ENCODE measurements around the gene EML6. TPM values are rescaled to one million over a fixed set of nuclear protein-coding genes. Genes with fewer than 3 reads are reported as not detected.

The EML6 gene
- total and polyA plus RNA-seq, 2 of the 8 experiments (the other 6 are each of a cell fraction or from before 2014, with no cell fraction given): 1.2 to 1.6 TPM

DNA sequence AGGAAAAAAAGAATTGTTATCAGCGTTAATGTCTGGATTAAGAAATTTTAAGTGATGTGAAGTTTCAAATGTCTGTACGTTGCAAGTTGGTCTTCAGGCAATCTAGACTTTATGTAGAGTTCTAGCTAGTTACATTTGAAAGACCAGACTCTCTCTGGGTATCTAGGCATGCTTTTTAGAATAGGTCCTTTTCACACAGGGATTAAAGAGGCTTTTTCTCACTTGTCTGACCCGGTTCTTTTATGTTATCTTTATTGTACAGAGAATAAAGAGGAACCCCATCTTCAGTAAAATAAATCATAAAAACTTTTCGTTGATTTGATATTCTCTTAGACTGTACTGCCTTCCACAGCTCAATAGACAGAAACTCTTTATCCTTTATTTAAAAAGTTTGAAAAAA, 8.5 kb upstream of the EML6 start:
- ChIA-PET CTCF (ENCODE audit: partially characterized antibody) (interaction anchor here (0.6 to 1.5 kb wide), 6 partner anchors 8 to 461 kb away, joined by 3 to 4 read pairs (median 4); no protein-coding TSS in a partner anchor), POLR2A (ENCODE audit: partially characterized antibody) (no interaction called here)

More for the DNA sequence above, 8.5 kb upstream of the EML6 start:
- H4K8ac ChIP-seq (ENCODE audit: extremely low read depth, insufficient read depth, low read length): no peak overlapping the region
- H3K4me3 ChIP-seq (ENCODE audit: extremely low read depth in 1 of 4, insufficient read depth in 2 of 4, low read depth in 3 of 4, low read length in 4 of 4): no peak overlapping the region
- no peaks in the 10 kb centered on the region for H3K4me1 ChIP-seq (replicated peaks in 1 of 4; ENCODE audit: control insufficient read depth in 3 of 4, insufficient read depth in 4 of 4, low read length in 3 of 4)
- H3K23ac ChIP-seq (ENCODE audit: insufficient read length): no peak overlapping the region
- no peaks in the 10 kb centered on the region for H3K23me2 ChIP-seq (ENCODE audit: low read depth, low read length)
- DNase-seq (ENCODE audit: low read depth in 1 of 2, low spot score in 2 of 2) (no peak), FAIRE-seq (no peak)
- H3K36me3 ChIP-seq (ENCODE audit: control insufficient read depth in 2 of 4, insufficient read depth in 4 of 4, low read length in 3 of 4): no peaks in the 10 kb centered on the region
- TF ChIP-seq JUND (IDR thresholded peaks at IDR 0.05; ENCODE audit: low read length) (no peak), SAP30 (IDR thresholded peaks at IDR 0.05; ENCODE audit: insufficient read depth, insufficient replicate concordance, low read length) (no peak), FOSL1 (IDR thresholded peaks at IDR 0.05; ENCODE audit: insufficient read depth, low read depth, low read length) (no peak), POLR2AphosphoS5 (IDR thresholded peaks at IDR 0.05; ENCODE audit: low read depth, low read length) (no peak), RBBP5 (IDR thresholded peaks at IDR 0.05; ENCODE audit: borderline replicate concordance, low read depth, low read length) (no peak), SIX5 (IDR thresholded peaks at IDR 0.05; ENCODE audit: low read depth, low read length) (no peak)
- TF ChIP-seq, protein P1, sequence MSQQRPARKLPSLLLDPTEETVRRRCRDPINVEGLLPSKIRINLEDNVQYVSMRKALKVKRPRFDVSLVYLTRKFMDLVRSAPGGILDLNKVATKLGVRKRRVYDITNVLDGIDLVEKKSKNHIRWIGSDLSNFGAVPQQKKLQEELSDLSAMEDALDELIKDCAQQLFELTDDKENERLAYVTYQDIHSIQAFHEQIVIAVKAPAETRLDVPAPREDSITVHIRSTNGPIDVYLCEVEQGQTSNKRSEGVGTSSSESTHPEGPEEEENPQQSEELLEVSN (IDR thresholded peaks at IDR 0.05): no peak
- H3K9ac ChIP-seq (replicated peaks in 1 of 4; ENCODE audit: extremely low read depth in 1 of 4, low read depth in 3 of 4, low read length in 3 of 4): no peak overlapping the region
- H3K4ac ChIP-seq (replicated peaks; ENCODE audit: insufficient read length, low read depth, low read length): no peak overlapping the region
- H4K20me1 ChIP-seq (replicated peaks in 1 of 2; ENCODE audit: control insufficient read depth in 1 of 2, insufficient read depth in 2 of 2, low read length in 2 of 2): no peaks in the 10 kb centered on the region
- no peak overlapping the region for H3K18ac ChIP-seq (ENCODE audit: extremely low read depth, low read length)
- H2BK20ac ChIP-seq (ENCODE audit: low read length): no peak overlapping the region
- H4K5ac ChIP-seq (ENCODE audit: insufficient read length, low read depth, low read length): no peak overlapping the region
- no peak overlapping the region for H2BK5ac ChIP-seq (ENCODE audit: low read depth, low read length)
- no peak overlapping the region for H3K56ac ChIP-seq (replicated peaks; ENCODE audit: insufficient read length, low read depth, low read length)
- H2BK15ac ChIP-seq (ENCODE audit: low read length): no peak overlapping the region
- no peaks in the 10 kb centered on the region for H3K79me1 ChIP-seq (ENCODE audit: low read depth, low read length)
- H4K91ac ChIP-seq (replicated peaks; ENCODE audit: insufficient read length, low read length): no peak overlapping the region
- H3K4me2 ChIP-seq (ENCODE audit: insufficient read depth in 1 of 2, low read depth in 2 of 2, low read length in 2 of 2): no peak overlapping the region
- H2BK12ac ChIP-seq (ENCODE audit: low read depth, low read length): no peak overlapping the region
- no peak overlapping the region for H3K27ac ChIP-seq (ENCODE audit: low read depth, low read length)
- no peak overlapping the region for H2AK5ac ChIP-seq (ENCODE audit: low read depth, low read length)
- 74% methylated on average over 4 of the region's 4 CpGs; no CpG with 5 or more reads in 1 of the 2 experiments for WGBS, 2 experiments (ENCODE audit: extremely low coverage in 1 of 2, insufficient coverage in 1 of 2, insufficient read length in 1 of 2, insufficient replicate concordance in 2 of 2, low coverage in 1 of 2, low lambda C conversion rate in 2 of 2, missing lambda C conversion rate in 1 of 2)
- H2AFZ ChIP-seq (ENCODE audit: low read length): no peak overlapping the region
- peaks cover 0 to under 1% (median 0%) of the 10 kb centered on the region in 4 experiments; a peak in 1 of 7 replicates for H3K27me3 ChIP-seq (replicated peaks in 1 of 4; ENCODE audit: control insufficient read depth in 3 of 4, extremely low read depth in 1 of 4, insufficient read depth in 3 of 4, low read length in 3 of 4)
- no peaks in the 10 kb centered on the region for H3K79me2 ChIP-seq (ENCODE audit: control insufficient read depth in 1 of 2, insufficient read depth in 2 of 2, low read length in 2 of 2)
- no peaks in the 10 kb centered on the region for H3K9me3 ChIP-seq (ENCODE audit: insufficient read depth in 2 of 2, low read depth in 1 of 2, low read length in 1 of 2)
- no peak overlapping the region for H2BK120ac ChIP-seq (replicated peaks; ENCODE audit: low read depth, low read length)
- no peak overlapping the region for H3K14ac ChIP-seq (ENCODE audit: insufficient read length)
